B cell (primary cell): ENCODE data around the gene PDE10A. TPM values are rescaled to one million over a fixed set of nuclear protein-coding genes. Genes with fewer than 3 reads are reported as not detected.

Experiments used
- ATAC-seq: fragments of 200-7000 bp; cut with Tn5 transposase; one replicate; pipeline ENCODE4 v1.10.0; 2021; ENCODE audit warnings: low read depth, mild to moderate bottlenecking, moderate number of reproducible peaks, moderate library complexity
- CTCF ChIA-PET: fragments of 350-600 bp; sonication (Branson Sonifier 250); formaldehyde crosslinking; loops from one replicate; lab custom pipeline; 2021; ENCODE audit warnings: antibody characterized with exemption, inconsistent platforms; lab: Charles Lee
- POLR2A ChIA-PET: fragments of 350-600 bp; sonication (Branson Sonifier 250); formaldehyde crosslinking; loops from one replicate; lab custom pipeline; 2021; ENCODE audit warnings: antibody characterized with exemption; lab: Charles Lee
- DNase-seq: peaks from one replicate; pipeline ENCODE4 v3.0.0; 2013
- H2AFZ ChIP-seq: 2 replicates; pipeline ENCODE4 v1.6.1; 2012; ENCODE audit warnings: mild to moderate bottlenecking, low read depth, low read length; ENCODE audit not compliant: insufficient read depth, poor library complexity, severe bottlenecking
- H3K27ac ChIP-seq, 2 donors: 1 replicate in 1 of 2; 2 replicates in 1 of 2; pipeline ENCODE4 v1.5.1; 2012 to 2013; ENCODE audit warnings: low read length in 2 of 2, mild to moderate bottlenecking in 2 of 2, moderate library complexity in 1 of 2
- H3K27me3 ChIP-seq, 4 experiments: fragments of 200-600 bp in 1 of 4; sonication (generic) in 1 of 4; replicated peaks in 1 of 4; 1 replicate in 2 of 4; 2 replicates in 2 of 4; pipeline versions ENCODE4 v1.6.1 to v1.7.0; 2013 to 2016; ENCODE audit warnings: low read length in 3 of 4, mild to moderate bottlenecking in 2 of 4, mixed read lengths in 1 of 4, moderate library complexity in 1 of 4; ENCODE audit not compliant: insufficient read depth in 4 of 4, control insufficient read depth in 3 of 4; ENCODE audit errors: control extremely low read depth in 1 of 4
- H3K36me3 ChIP-seq, 2 experiments: replicated peaks in 1 of 2; 1 replicate in 1 of 2; 2 replicates in 1 of 2; pipeline versions ENCODE4 v1.6.1 to v1.7.1; 2013; ENCODE audit warnings: low read length in 1 of 2; ENCODE audit not compliant: insufficient read depth in 2 of 2, control insufficient read depth in 1 of 2; ENCODE audit errors: control extremely low read depth in 1 of 2, extremely low read depth in 1 of 2
- H3K4me1 ChIP-seq, 2 donors: fragments of 200-600 bp in 1 of 2; sonication (generic) in 1 of 2; 1 replicate in 1 of 2; 2 replicates in 1 of 2; pipeline versions ENCODE4 v1.5.1 to v1.6.1; 2013 to 2017; ENCODE audit warnings: low read length in 2 of 2; ENCODE audit not compliant: control insufficient read depth in 2 of 2, insufficient read depth in 2 of 2
- H3K4me2 ChIP-seq: replicated peaks from 2 replicates; pipeline ENCODE3; 2012; ENCODE audit warnings: mild to moderate bottlenecking, low read depth, low read length; ENCODE audit not compliant: poor library complexity, severe bottlenecking
- H3K4me3 ChIP-seq, 5 experiments: fragments of 200-600 bp in 1 of 5; sonication (generic) in 1 of 5; 1 replicate in 3 of 5; 2 replicates in 2 of 5; pipeline versions ENCODE4 v1.5.1 to v1.7.0; 2011 to 2016; ENCODE audit warnings: low read length in 4 of 5, mild to moderate bottlenecking in 4 of 5, low read depth in 2 of 5, control low read depth in 1 of 5, moderate library complexity in 1 of 5; ENCODE audit not compliant: insufficient read depth in 1 of 5; ENCODE audit errors: control extremely low read depth in 1 of 5, extremely low read depth in 1 of 5
- H3K79me2 ChIP-seq: fragments of 200-600 bp; sonication (generic); one replicate; pipeline ENCODE4 v1.6.0; 2016; ENCODE audit warnings: low read length; ENCODE audit not compliant: control insufficient read depth, insufficient read depth
- H3K9ac ChIP-seq: fragments of 200-600 bp; sonication (generic); 2 replicates; pipeline ENCODE4 v1.6.1; 2017; ENCODE audit warnings: mild to moderate bottlenecking, low read length, moderate library complexity
- H3K9me3 ChIP-seq, 3 donors: one replicate each; pipeline versions ENCODE4 v1.6.1 to v1.7.1; 2013; ENCODE audit warnings: low read length in 2 of 3; ENCODE audit not compliant: control insufficient read depth in 2 of 3, insufficient read depth in 1 of 3; ENCODE audit errors: control extremely low read depth in 1 of 3
- H4K20me1 ChIP-seq: 2 replicates; pipeline ENCODE4 v1.6.0; 2012; ENCODE audit warnings: mild to moderate bottlenecking, low read length; ENCODE audit not compliant: insufficient read depth, control insufficient read depth, poor library complexity, severe bottlenecking
- H3K27ac Mint-ChIP-seq: one replicate; pipeline ENCODE4 v1.8.0; 2021; ENCODE audit warnings: mixed read lengths
- H3K27me3 Mint-ChIP-seq: one replicate; pipeline ENCODE4 v1.8.0; 2021; ENCODE audit warnings: mixed read lengths
- H3K4me1 Mint-ChIP-seq: one replicate; pipeline ENCODE4 v1.8.0; 2021; ENCODE audit warnings: mixed read lengths
- H3K4me3 Mint-ChIP-seq: one replicate; pipeline ENCODE4 v1.8.0; 2021; ENCODE audit warnings: mixed read lengths
- H3K9me3 Mint-ChIP-seq: one replicate; pipeline ENCODE4 v1.8.0; 2022; ENCODE audit warnings: mixed read lengths; ENCODE audit not compliant: insufficient read depth
- CTCF ChIP-seq: fragments of 200-600 bp; IDR thresholded peaks from one replicate; pipeline ENCODE4 v1.8.0; 2022; ENCODE audit warnings: antibody characterized with exemption, mild to moderate bottlenecking
- EZH2 ChIP-seq: IDR thresholded peaks from 2 replicates; pipeline ENCODE4 v1.6.1; 2012; ENCODE audit warnings: borderline replicate concordance, low read depth, mild to moderate bottlenecking, moderate library complexity, low read length; ENCODE audit not compliant: insufficient read depth, poor library complexity, severe bottlenecking
- WGBS: methylation state at CpG from one replicate; pipeline ENCODE4 v1.1.5; 2013; ENCODE audit warnings: missing lambda C conversion rate; ENCODE audit not compliant: insufficient coverage; 5-methylcytosine and 5-hydroxymethylcytosine counted together
- intact Hi-C: fragments of 100-400 bp; cut with micrococcal nuclease; formaldehyde crosslinking; loops from one replicate; pipeline ENCODE4 v1.10.0; 2022
- polyA plus RNA-seq: library from polyadenylated mRNA; depleted of rRNA; stranded (reverse); fragments of >200 nt; gene quantifications from 2 replicates; pipeline ENCODE4 v1.2.3, GENCODE V29; 2012
- total RNA-seq, 2 donors: library from RNA; stranded (reverse); fragments of 120-200 nt in 1 of 2; gene quantifications; 1 replicate in 1 of 2; 2 replicates in 1 of 2; pipeline versions ENCODE4 v1.2.3 to v1.2.4, GENCODE V29; 2013 to 2022

Gene PDE10A
- total and polyA plus RNA-seq, 2 donors (not counting 1 experiment from before 2014, with no cell fraction given): not detected

- H2AFZ ChIP-seq: no peak overlapping the region
- ATAC-seq (no peak), DNase-seq (no peak)
- TF ChIP-seq CTCF (no peak), EZH2 (no peak)
- Mint-ChIP-seq H3K4me1 (peaks cover 5% of the 10 kb centered on the region), H3K27me3 (no peaks in the 10 kb centered on the region), H3K4me3 (no peak overlapping the region), H3K9me3 (no peaks in the 10 kb centered on the region), H3K27ac (no peak overlapping the region)
- ChIA-PET CTCF (no interaction called here), POLR2A (no interaction called here)
- no peak overlapping the region for H3K4me2 ChIP-seq
- H3K79me2 ChIP-seq: no peaks in the 10 kb centered on the region
- no peak overlapping the region for H3K4me3 ChIP-seq
- H3K4me1 ChIP-seq: no peaks in the 10 kb centered on the region
- H3K9me3 ChIP-seq: peaks cover 0 to 16% (median 0%) of the 10 kb centered on the region in 3 donors
- WGBS: no CpG with 5 or more reads among the region's 3 CpGs
- no peak overlapping the region for H3K9ac ChIP-seq
- H3K36me3 ChIP-seq: no peaks in the 10 kb centered on the region
- no peaks in the 10 kb centered on the region for H4K20me1 ChIP-seq
- H3K27me3 ChIP-seq: no peaks in the 10 kb centered on the region
- intact Hi-C loops: no loop called here
- H3K27ac ChIP-seq: no peak overlapping the region
Measured at GRCh38 chr6:165306955-165307354, 356.1 kb downstream of the PDE10A start.

- H3K4me3 ChIP-seq: no peak overlapping the region
- H3K36me3 ChIP-seq: no peaks in the 10 kb centered on the region
- 96% methylated on average over 35 of the region's 38 CpGs for WGBS
- ChIA-PET POLR2A (no interaction called here), CTCF (no interaction called here)
- ATAC-seq (no peak), DNase-seq (no peak)
- no peaks in the 10 kb centered on the region for H3K79me2 ChIP-seq
- H3K9me3 ChIP-seq: peaks cover 0 to 28% (median 0%) of the 10 kb centered on the region in 3 donors
- H3K4me1 Mint-ChIP-seq: no peaks in the 10 kb centered on the region
- no peak overlapping the region for H3K4me2 ChIP-seq
- no peaks in the 10 kb centered on the region for H3K9me3 Mint-ChIP-seq
- H3K4me1 ChIP-seq: no peaks in the 10 kb centered on the region
- no peaks in the 10 kb centered on the region for H4K20me1 ChIP-seq
- TF ChIP-seq CTCF (no peak), EZH2 (no peak)
- no peak overlapping the region for H3K4me3 Mint-ChIP-seq
- no peak overlapping the region for H2AFZ ChIP-seq
- H3K27ac Mint-ChIP-seq: no peak overlapping the region
- H3K27me3 Mint-ChIP-seq: no peaks in the 10 kb centered on the region
- no peak overlapping the region for H3K27ac ChIP-seq
- no peak overlapping the region for H3K9ac ChIP-seq
- intact Hi-C loops: no loop called here
- H3K27me3 ChIP-seq: no peaks in the 10 kb centered on the region
Measured at GRCh38 chr6:165301372-165302246, 361.4 kb downstream of the PDE10A start.
